ENCODE results near the gene KCNMB4.

The KCNMB4 gene

DNA sequence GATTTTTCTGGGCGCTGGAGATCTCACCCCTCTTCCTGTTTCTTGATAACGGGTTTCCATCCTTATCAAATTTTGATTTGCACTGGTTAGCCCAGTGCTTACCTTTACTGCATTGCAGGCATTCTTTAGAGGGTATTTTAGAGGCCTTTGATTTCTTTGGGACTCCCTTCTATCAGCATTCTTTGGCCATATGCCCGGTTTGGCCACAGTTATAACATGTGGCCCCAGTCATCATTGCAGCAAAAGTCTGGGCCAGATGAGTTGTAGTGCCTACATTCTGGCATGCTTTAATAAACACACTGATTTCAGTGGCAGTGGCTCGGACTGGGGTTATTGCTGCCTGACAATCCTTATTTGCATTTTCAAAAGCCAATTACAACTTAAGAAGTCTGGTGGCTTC lies 82.3 kb downstream of the KCNMB4 start:
- no peak for DNase-seq

DNA sequence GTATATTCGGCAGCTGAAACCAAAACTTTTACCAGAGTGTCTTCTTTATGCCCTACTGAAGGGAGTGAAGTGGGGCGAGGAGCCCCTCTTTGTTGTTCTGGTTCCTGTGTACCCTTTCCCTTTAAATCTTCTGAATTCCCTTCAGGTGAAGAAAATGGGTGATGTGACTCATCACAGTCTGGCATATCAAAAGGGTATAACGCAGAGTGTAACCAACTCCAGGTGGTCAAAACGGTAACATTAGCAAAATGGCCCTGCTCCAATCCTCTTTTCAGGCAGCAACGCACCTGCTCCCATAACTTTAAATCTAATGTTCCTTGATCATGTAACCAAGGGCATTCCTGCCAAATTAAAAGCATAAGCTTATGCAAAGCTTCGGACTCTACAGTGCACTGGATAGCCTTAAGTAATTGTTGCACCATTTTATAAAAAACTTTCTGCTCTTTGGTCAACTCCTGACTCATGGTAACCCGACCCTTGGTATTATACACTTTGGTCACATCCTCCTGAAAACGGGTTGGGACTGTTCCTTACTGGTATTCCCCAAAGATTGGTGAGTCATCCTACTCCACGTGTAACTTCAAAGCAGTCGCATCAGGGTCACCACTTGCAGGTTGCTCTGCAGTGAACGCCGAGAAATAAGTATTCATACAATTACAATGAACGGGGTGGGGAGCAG lies 83.1 kb downstream of the KCNMB4 start:
- peak in 1 of 2 experiments; percentile 44 for DNase-seq

DNA sequence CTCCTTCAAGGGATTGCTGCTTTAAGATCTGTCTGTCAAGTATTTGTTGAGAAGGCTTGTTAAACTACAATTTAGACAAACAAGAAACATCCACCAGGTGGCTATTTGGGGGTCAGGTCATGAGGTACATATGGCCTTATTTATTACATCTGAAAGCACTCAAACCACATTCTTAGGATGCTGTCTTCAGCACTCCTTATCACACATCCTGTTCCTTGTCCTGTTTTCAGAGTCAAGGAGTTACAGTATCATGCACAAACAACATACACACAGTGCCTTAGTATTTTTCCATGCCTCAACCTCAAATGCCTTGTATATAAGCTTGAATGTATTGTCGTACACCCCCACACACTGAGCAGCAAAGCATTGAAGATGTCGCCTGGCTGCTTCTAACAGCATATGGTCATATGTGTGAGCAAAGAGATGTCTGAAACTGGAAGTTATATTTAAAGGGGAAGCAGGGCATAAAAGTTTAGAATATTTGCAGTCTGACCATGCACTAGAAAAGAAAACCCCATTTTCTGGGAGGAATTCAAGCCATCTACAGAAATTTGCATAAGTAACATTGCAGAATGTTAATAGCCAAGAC lies 83.8 kb downstream of the KCNMB4 start:
- no peak for DNase-seq

DNA sequence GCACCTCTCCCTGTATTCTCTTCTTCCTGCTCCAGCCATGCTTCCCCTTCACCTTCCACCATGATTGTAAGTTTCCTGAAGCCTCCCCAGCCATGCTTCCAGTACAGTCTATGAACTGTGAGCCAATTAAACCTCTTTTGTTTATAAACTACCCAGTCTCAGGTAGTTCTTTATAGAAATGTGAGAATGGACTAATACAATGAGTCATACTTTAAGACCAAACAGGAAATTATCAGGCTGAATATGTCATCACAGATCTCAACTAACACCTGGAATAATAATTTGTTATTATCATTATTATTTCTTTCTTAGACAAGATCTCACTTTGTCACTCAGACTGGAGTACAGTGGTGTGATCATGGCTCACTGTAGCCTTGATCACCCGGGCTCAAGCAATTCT lies 85.4 kb downstream of the KCNMB4 start:
- DNase-seq = no peak

DNA sequence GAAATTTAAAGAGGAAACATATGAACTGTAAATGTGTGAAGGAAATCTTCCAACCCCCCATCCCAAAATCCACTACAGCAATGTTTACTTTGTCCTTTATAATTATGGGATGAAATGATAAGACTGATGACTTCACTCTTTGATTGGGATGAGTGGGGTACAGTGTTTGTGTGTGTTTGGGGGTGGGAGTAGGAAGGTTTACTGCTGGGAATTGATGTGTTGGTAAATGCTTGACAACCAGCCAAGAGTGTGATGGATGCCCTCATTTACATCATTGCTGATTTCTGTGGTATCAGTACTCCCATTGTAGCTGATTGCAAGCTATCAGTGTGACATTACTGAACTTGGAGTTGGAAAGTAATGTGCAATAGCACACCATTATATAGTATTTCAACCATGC lies 90.9 kb downstream of the KCNMB4 start:
- DNase-seq = no peak

DNA sequence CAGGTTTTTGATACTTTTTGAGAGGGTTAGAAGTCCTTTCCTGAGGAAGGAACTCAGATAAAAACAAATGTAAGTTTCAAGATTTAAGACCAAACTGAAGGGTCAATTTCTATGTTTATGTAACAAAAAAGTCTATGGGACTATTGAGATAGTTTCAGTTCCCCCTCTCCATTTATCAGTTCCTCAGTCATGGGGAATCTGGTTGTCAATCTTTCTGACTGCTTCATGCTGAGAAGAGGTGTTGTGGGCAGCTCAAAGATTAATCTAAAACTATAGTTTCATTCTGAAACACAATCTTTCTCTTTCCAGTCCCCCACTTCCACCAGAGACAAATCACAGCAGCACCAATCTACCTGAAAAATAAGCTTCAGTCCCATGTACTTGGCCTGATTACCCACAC lies 93.7 kb downstream of the KCNMB4 start:
- DNase-seq = no peak

DNA sequence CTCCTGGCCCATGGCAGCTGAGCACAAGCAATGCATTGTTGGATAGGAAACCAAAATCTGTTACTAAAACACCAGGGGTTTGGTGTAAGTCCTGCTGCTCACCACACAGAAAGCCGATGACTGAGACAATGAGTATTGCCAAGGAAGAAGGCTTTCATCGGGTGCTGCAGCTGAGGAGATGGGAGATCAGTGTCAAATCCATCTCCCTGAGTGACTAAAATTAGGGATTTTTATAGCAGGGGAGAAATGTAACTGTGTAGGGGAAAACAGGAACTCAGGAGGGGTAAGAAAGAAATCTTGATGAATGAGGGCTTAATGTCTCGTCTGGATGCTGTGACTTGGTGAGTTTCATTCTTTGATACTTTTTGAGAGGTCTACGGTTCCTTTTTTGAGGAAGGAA lies 97.9 kb downstream of the KCNMB4 start:
- DNase-seq = no peak

DNA sequence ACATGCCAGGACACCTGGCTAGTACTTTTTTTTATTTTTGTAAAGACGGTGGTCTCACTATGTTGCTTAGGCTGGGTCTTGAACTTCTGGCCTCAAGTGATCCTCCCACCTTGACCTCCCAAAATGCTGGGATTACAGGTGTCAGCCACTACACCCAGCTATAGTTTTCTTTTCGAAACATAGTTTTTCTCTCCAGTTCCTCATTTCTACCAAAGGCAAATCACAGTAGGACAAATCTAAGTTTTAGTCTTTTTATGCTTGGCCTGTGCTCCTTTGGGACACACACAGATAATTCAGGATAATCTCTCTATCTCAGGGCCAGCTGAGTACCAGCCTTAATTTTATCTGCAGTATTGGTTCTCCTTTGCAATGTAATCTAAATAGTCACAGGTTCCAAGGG lies 100.7 kb downstream of the KCNMB4 start:
- DNase-seq = no peak

DNA sequence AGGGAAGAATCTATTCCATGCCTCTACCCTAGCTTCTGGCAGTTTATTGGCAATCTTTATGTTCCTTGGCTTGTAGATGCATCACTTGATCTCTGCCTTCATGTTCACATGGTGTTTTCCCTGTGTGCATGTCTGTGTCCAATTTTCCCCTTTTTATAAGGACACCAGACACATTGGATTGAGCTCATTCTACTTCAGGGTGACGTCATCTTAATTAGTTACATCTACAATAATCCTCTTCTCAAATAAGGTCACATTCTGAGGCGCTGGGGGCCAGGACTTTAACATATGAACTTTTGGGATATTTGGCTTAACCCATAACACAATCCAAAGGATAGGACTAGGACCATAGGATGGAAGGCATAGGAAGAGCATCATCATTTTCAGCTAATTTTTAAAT lies 101.4 kb downstream of the KCNMB4 start:
- DNase-seq = no peak

DNA sequence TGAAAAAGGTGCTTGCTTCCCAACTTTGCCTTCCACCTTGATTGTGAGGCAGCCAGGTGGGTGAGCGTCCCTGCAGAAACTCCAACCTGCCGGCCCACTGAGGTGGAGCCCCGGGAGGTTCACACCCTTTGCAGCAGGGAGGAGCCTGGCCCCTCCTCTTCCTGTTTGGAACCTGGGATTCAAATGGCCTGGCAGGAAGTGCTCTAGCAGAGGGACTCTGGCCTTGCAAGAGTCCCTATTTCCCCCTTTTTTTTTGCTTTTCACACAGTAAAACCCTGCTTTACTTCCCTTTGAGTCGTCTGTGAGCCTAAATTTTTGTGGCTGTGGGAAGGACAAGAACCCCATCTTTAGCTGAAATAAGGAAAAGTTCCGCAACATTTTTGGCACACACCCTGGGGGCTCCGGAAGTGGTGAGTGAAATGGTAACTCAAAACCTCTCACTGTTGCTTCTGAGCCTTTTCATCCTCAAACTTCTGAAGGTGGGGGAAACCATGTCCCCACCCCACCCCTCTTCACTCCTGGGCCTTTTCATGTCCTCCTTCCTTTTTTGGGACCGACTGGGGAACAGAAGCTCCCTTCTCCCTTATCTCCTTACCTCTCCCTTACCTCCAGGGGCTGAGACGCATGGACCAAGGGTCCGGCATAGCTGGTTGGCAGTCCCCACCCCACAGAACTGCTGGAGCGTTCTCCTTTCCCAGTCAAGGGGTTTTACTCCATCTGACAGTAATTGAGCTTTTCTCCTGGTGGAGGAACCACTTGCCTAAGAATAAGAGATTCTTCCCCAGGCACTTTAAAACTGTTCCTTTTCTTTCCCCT lies 102.0 kb downstream of the KCNMB4 start:
- DNase-seq = no peak

DNA sequence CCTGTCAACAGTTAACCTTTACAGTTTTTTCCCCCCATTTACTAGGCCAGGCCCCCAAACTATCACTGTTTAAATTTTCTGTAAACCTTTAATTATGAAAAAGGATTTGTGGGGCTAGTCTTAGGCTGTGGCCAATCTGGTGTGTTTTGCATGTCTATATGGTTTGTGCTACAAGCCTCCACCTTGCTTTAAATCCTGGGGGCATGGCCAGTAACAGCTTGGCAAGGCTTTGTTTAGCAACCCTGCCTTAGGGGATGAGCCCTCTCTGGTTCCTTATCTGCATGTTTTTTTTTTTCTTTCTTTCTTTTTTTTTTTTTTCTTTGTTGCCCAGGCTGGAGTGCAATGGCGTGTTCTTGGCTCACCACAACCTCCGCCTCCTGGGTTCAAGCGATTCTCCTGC lies 102.7 kb downstream of the KCNMB4 start:
- no peak for DNase-seq

DNA sequence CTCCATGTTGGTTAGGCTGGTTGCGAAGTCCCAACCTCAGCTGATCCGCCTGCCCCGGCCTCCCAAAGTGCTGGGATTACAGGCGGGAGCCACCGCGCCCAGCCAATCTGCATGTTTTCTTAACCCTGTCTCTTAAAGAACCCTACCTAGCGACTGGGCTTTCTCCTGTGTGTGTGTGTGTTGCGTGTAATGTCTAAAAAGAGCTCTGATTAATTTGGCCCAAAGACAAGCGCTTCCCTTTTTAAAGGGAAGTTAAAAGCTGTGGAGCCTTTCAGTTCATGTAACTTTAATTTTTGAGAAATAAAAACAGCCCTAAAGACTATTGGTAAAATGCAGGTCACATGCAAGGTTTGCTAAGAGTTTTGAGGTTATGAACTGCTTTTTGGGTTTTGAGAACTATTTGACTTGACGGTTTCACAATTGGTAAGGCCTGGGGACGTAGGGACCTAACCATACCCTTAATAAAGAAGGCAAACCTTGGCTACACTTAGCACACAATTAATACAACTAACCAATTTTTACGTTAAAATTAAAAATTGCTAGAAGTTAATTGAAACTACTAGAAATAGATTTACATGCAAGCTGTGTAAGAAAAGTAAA lies 103.2 kb downstream of the KCNMB4 start:
- no peak for DNase-seq

DNA sequence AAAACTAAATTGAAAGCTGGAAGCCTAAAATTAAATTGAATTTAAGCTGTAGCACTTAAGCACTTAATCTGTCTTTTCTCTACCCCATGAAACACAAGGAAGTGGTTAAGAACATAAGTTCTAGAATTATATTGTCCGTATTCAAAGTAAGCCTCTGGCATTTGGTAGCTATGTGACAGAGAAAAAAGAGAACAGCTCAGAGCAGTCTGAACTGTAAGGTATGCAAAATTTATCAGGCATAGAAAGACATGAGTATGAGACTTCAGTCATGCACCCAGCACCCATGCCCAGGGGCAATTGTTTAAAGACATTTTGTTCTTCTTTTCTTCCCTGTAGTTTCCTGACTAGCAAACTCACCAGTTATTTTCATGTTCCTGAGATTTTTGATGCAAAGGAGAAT lies 116.7 kb downstream of the KCNMB4 start:
- no peak for DNase-seq
